HG02623 (cell line): ENCODE results near the gene MCC.
"Not testable (repeated sequence)": the region's sequence is repeated elsewhere in the genome, so short reads cannot be mapped to it uniquely, and the experiment has no call there.

Source experiments
- ATAC-seq: cut with Tn5 transposase; IDR thresholded peaks from one replicate; pipeline ENCODE4 v1.9.1; 2021; ENCODE audit warnings: moderate library complexity; ENCODE audit not compliant: unreplicated experiment

The MCC gene

DNA sequence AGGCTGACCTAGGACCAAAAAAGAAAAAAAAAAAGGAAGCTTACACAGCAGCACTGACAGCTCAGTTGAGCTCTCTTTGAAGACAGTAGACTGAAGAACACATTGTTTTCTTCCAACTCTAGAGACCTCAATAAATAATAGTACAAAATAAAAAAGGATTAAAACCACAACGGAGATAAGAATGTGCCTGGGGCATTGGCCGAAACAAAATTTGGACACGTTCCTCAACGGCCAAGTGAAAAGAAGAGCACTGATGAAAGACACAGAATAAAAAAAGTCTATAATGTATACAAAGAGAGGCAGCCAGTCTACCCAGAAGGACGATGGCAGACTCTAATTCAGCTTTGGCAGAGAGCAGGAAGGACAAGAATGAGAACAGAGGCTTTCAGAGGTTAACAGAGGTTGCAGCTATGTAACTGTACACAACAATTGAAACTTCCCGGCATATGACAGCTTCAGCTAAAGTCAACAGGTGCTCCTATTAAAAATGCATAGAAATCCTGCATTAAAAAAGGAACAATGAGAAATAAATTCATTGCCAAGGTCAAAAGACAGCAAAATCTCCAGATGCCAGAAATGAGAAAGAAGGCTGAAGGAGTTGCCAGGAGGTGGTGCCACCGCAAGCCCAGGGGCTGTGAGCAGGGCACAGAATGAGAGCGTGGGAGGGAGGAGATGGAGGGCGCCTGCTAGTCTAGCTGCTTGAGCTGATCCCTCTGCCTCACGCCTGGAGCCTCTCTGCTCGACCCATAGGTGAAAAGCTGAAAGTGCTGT is 397.7 kb downstream of the MCC start:
- no peak for ATAC-seq

DNA sequence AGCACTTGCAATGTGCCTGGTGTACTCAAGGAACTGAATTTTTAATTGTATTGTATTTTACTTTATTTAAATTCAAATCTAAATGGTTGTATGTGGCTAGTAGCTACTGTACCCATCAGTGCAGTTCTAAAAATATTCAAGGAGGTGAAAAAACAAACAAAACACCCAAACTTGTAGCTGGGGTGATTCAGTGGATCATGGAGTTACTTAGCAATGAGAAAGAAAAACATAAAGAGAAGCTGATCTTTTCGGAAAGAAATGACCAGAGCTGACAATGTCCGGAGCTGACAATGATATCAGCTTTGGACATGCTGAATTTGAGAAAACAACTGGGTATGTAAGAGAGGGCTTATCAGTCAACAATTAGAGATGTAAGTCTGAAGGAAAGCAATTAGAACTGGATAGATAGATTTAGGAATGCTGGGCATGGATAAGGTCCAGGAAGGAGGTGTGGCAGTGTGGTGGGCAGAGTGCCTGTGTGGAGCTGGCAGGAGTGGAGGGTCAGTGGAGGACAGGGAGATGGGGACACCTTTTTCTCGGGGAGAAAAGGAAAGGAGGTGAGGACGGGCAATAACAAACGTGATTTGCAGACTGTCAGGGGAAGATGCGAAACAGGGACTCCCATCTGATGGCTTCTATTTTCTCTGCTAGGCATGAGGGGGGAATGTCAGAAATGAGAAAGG is 398.5 kb downstream of the MCC start:
- ATAC-seq = no peak

DNA sequence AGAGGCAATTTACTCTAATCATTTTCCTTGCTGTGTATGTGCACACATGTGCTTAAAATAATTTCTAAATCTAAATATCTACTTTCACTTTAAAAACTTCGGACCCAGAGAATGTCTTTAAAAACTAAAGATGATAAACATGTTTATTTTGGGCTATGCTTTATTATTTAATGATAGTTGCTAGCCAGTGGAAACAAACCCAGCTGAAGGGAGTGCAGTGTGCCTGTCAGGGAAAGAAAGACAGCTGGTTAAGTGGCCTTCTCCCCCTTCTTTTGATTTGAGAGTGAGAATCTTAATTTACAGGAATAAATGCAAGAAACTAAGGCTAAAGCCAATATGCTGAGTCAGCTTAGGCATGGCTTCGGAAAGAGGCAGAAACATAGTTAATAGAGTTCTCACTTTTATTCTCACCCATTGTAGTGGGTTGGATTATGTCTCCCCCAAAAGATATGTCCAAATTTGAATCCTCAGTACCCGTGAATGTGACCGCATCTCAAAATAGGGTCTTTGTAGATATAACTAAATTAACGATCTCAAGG is 400.2 kb downstream of the MCC start:
- no peak for ATAC-seq

DNA sequence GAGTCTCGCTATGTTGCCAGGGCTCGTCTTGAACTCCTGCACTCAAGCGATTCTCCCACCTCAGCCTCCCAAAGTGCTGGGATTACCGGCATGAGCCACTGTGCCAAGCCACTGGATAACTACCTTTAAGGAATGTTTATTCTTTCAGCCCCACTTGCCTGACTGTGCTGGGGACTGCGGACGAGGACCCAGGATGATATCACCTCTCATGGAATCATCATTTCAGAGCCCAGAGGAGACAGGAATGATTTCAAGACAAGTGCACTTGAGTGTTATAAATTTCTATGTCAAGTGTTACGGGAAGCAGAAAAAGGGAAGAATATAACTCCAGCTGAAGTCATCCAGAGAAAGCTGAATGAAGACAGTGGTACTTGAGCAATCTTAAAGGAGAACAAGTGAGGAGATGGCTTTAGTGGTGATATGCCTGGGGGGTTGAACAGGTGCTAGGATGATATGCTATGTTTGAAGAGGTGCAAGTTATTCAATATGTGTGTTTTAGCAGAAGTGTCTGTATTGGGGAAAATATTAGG is 402.3 kb downstream of the MCC start:
- no peak for ATAC-seq

DNA sequence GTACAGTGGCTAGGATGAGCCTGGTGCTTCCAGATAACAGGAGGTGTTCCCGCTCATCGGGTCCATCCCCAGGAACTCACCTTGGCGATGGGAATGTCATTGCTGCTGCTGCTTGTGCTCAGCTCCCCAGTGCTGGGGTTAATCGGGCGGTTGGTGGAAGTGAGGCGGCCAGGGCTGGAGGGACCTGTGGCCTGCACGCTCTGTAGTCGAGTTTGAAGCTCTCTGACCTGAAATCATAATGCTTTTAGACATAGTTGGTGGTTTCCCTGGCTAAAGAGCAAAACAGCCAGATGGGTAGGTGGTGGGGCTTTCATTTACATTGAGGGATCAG is 403.2 kb downstream of the MCC start:
- ATAC-seq = no peak

DNA sequence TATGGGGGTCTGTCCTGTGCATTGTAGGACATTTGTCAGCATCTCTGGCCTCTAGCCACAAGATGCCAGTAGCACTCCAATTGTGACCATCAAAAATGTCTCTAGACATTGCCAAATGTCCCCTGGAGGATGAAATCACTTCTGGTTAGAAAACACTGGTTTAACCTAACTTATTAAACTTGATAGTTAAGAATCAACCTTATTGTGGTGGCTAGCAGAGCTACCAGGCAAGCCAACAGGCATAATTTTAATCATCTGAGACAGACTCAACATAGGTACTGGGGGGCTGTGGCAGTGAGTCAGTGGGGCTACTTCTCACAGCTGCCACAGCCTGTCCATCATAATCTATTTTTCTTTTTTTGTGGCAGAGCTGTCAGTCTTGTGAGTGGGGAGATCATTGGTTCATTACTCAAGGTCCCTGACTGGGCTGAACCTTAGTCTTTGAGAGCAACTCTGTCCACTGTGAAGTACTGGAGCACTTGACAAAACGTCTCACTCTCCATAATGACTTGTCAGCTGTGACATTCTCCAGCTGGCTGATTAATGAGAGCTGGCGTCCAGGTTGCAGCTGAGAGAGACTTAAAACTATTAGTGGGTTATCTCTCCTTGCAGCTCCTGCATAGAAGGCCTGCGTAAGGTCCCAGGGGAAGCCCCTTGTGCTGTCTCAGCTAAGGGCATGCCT is 403.7 kb downstream of the MCC start:
- no peak for ATAC-seq

DNA sequence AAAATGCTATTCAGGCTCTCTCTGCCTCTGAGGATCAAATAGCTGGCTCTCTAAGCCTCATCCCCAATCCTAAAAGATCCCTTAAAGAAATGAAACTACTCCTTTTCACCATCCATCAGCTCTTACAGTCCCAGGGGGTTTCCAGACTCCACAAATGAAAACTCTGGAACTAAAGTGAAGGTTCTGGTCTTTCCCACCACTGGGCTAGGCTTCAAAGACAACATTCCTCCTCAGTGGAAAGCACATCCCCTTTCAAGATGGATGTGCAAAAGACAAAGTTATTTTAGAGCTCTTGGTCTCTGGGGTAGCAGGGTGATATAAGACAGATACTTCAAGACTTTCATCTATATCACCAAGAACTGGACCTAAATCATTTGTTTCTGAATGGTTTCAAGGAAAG is 404.8 kb downstream of the MCC start:
- no peak for ATAC-seq

DNA sequence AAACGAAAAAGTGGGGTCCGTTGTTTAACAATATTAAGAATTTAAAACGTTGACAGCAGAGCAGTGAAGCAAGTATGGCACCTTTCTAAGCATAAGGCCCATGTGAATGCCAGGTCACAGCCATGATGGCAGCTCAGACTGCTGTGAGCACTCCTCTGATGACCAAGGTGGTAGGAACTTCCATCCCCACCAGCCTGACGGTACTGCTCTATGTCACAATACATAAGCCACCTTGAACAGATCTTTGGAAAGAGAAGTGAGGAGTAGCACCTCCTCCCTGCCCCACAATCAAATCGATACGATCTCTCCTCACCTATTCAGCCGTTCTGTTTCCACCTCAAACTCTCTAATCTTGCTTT is 405.7 kb downstream of the MCC start:
- ATAC-seq = no peak

DNA sequence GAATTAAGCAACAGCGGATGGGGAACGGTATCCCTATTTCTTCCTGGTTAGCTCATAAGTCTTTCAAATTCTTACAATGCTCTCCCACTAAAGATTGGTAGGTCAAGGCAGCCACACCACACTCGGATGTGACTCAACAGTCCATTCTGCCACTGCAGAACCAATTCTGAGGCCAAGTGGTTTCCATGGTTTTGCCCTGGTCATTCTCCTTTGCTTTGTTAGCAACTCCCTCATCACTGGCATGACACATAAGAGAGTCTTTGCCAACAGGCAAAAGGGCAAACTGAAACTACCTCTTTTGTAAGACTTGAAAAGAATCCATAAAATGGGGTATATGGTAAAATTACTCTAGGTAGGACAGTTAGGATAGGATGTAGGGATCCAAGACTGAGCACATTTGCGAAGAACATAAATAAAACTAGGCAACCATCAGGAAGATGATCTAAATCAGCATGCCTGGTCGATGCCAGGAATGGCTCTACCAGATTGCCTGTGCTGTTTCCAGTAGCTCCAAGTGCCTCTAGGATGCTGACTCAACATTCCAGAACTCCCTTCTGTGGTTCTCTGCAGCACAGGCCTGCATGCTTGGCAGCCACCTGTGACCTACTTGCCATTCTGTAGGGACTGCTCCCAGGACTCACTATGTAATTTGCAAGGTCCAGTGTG is 406.2 kb downstream of the MCC start:
- no peak for ATAC-seq

DNA sequence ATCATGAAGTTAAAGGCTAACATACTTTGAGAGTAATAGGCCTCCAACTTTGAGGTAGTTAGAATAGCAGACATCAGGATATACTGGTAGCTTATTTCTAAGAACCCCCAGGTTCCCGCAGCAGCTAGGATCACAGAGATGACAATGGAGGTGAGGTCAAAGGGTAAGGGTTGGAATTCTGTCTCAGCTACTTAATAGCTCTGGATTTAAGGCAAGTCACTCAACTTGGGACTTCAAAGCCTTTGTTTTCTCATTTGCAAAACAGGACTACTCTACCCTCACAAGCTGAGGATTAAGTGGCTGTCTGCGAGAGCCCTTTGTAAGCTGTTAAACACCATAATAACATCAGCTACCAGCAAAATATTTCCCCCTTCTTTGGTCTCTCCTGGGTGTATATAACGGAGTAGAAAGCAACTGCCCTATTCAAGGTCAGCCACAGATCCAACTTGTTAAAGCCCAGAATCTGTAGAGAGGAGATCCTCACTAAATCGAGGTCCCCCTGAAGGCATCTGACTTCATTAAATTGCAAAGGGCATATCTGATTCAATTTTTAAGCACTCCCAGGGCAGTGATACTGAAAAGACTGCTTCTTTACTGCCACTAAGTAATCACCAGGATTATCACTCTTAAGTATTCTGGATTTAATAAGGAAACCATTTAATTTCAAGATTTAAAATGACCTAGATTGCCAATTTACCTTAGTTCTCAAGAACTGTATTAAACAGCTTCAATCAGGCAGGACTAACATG is 407.0 kb downstream of the MCC start:
- ATAC-seq = no peak

DNA sequence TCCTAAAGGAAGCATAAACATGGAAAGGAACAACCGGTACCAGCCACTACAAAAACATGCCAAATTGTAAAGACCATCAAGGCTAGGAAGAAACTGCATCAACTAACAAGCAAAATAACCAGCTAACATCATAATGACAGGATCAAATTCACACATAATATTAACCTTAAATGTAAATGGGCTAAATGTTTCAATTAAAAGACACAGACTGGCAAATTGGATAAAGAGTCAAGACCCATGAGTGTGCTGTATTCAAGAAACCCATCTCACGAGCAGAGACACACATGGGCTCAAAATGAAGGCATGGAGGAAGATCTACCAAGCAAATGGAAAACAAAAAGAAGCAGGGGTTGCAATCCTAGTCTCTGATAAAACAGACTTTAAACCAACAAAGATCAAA is 411.6 kb downstream of the MCC start:
- not testable (repeated sequence) for ATAC-seq

DNA sequence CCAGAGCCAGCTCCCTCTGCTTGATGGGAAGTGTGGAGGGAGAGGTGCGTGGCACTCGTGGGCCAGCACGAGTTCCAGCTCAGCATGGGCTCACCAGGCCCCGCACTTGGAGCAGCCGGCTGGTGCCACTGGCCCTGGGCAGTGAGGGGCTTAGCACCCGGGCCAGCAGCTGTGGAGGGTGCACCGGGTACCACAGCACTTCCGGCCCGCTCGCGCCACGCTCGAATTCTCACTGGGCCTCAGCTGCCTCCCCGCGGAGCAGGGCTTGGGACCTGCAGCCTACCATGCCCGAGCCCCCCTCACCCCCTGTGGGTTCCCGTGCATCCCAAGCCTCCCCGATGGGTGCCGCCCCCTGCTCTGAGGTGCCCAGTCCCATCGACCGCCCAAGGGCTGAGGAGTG is 413.2 kb downstream of the MCC start:
- no peak for ATAC-seq

DNA sequence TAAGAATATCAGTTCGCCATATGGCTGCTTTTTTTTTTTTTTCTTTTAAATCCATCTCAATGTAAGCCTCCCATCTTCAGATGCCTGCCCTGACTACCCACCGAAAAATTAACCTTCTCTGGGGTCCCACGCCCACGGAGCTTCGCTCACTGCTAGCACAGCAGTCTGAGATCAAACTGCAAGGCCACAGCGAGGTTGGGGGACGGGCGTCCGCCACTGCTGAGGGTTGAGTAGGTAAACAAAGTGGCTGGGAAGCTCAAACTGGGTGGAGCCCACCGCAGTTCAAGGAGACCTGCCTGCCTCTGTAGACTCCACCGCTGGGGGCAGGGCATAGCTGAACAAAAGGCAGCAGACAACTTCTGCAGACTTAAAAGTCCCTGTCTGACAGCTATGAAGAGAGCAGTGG is 414.6 kb downstream of the MCC start:
- ATAC-seq = not testable (repeated sequence)

DNA sequence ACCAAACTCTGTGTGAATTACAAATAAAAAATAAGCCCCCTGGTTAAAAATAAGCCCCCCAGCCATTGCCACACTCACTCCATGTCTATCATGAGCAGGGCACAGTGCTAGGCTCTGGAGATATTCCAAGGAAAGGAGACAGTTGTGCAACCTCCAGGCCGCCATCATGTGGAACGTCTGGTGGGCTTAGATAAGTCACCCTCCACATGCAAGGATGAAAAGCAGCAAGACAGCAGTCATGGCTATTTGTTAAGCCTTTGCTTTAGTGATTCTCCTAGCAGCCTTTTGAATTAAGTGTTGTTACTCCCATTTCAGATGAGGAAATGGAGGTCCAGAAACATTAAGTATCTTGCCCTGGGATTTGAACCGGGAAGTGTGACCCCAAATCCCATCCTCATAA is 416.9 kb downstream of the MCC start:
- no peak for ATAC-seq

DNA sequence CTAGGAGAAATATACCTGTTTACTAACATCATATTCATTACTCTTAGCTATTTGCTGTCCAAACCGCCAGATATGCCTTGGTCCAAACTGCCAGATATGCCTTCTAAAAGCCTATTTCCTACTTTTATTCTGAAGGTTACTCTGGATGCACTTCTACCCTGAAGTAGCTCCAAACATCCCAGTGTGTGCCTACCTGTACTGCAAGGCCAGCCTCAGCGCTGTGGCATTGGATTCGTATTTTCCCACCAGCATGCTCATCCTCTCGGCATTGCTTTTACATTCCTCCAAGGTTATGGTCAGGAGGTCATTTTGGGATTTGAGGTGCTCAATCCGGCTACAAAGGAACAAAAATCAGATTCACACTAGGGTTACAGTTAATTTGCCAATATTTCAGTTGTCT is 417.4 kb downstream of the MCC start:
- ATAC-seq = no peak

DNA sequence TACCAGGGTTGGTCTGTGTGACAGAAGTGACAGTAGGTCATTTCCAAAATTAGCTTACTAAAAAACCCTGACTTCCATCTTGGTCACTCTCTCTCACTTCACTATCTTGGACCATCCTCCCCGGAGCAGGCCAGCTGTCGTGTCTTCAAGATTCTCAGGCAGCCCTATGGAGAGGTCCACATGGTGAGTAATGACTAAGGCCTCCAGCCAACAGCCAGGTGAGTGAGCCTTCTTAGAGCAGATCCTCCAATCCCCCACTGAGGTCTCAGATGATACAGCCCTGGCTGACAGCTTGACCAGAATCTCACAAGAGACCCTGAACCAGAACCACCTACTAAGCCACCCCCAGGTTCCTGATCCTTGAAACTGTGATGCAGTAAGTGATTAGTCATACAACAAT is 419.7 kb downstream of the MCC start:
- ATAC-seq = no peak

DNA sequence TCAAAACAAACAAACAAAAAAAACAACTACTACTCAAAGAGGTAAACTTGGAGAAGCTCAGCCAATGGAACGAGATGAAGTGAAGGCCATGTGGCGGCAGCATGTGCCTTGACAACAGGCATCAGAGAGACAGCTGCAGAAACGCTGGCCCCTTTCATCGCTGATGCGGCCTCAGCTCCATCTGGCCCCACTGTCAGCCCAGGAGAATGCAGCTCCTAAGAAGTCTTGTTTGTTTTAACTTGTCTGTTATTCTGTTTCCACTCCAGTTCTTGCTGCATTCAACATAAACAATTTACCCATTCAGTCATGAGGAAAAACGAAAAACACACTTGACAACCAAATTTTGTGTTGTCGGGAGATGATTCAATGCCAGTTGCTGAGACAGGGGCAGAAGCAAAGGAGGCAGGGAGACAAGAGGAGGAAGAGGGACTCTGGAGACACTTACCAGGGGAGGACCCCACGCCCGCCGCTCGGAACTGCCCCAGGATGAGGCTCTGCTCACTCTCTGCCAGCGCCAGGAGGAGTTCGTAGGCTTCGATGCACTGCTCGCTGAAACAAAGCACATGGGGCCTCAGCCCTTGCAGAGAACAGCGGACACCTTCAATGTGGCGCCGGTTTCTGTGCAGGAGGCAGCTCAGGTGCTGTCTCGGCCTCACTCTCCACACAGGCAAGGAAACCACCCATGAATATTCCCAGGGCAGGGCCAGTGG is 420.5 kb downstream of the MCC start:
- ATAC-seq = no peak

DNA sequence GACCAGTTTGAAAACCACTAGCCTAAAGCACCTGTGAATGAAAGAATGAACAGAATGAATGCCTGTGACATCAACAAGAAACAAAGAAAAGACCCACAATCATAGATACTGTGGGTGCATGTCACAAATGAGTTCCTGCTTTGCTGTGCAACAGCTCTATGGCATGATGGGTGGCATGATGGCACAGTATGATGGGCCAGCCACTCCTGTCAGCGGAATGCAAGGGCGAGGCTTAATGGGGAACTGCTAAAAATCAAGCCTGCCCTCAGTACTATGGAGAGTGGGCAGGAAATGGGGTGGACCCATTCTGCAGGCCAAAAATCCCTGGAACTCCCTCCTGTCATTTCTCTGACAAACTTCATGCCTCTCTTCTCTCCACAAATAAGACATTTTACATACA is 422.6 kb downstream of the MCC start:
- ATAC-seq = no peak

DNA sequence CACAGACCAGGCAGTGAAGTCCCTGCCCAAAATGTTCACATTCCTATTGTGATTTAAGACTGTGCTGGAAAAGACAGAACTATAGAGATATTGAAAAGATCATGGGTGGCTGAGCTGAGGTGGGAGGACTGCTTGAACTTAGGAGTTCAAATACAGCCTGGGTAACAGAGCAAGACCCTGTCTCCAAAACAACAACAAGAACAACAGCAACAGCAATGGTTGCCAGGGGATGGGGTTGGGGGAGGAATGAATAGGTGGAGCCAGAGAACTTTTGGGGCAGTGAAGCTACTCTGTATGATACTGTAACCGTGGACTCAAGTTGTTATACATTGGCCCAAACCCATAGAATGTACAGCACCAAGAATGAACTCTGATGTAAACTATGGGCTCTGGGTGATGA is 423.4 kb downstream of the MCC start:
- ATAC-seq = no peak

DNA sequence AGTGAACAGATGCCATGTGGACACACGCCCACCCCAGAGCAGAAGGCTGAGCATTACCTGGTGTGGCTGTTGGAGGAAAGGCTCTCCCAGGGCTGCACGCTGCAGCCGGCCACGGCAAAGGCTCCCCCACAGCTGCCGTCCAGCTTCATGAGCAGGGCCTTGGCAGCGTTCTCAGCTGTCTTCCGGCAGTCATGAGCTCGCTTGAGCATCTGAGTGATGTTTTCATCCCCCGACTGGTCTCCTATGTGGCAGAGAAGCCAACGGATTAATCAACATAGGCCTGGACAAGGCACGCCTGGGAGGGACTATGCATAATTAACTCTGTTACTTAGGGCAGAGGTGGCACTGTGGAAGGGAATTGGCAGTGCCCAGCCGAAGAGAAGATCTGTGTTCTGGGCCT is 424.3 kb downstream of the MCC start:
- no peak for ATAC-seq
